GM18502 (cell line): ENCODE results near the gene PHKG2.

ENCODE experiments used
- ATAC-seq: cut with Tn5 transposase; IDR thresholded peaks from one replicate; pipeline ENCODE4 v1.9.1; 2021; ENCODE audit warnings: mild to moderate bottlenecking; ENCODE audit not compliant: unreplicated experiment, poor library complexity

Gene PHKG2

GRCh38 chr16:30786936-30787612 is 38.8 kb downstream of the PHKG2 start, which contains the start of gene ZNF629:
TSS of gene ZNF629 (minus strand) at chr16:30787205. CDS start at chr16:30784482, 2,723 bp downstream.
- ATAC-seq: no peak

DNA sequence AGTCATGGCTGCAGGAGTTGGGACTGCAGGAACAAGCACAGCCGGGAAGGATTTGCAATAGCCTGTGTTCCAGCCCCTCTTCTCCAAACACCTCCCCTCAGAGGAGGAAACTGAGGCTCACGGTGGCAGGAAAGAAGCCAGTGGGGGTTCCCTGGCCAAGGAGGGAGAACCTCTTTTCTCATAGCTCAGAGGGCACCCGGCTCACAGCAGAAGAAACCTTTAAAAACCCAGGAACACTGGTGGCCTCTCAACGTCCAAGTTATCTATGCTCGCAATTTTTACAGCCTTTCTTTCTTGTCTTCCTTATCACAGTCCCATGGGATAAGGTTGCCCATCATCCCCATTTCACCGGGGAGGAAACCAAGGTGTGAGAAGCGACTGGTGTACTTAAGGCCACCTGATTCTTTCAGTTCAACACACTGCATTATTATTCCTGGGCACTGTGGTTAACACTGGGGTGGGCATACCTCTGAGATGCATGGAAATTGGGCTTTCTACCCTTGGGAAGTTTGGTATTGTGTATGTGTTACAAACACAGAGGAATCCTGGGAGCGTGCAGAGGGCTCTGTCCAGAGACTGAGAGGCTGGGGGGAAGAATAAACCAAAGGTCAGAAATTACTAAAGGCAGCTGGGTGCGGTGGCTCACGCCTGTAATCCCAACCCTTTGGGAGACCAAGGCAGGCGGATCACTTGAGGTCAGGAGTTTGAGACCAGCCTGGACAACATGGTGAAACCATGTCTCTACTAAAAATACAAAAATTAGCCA is 39.6 kb downstream of the PHKG2 start:
- no peak for ATAC-seq

DNA sequence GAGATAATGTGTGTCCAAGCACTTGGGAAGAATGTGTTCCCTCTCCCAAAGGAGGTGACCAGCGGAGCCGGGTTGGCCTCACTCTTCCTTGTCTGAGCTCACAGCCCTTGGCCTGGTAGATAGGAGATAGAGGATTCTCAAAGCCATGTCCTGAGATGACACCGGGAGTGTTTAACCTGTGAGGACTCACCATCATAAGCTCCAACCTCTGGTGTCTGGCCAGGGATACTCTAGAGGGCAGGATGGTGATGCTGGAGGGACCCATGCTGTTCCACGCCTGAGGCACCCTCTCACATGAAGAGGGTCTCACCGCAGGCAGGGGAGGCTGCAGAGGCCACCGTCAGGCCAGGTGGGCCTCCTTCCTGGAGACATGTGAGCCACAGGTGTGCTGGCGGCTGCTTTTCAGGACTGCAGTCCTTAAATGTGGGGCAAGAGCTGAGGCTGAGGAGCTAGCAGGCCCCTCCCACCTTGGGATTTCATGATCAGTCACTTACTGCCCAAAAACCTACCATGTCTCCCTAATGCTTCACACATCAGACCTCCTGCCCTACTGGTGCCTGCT is 45.4 kb downstream of the PHKG2 start:
- no peak for ATAC-seq

DNA sequence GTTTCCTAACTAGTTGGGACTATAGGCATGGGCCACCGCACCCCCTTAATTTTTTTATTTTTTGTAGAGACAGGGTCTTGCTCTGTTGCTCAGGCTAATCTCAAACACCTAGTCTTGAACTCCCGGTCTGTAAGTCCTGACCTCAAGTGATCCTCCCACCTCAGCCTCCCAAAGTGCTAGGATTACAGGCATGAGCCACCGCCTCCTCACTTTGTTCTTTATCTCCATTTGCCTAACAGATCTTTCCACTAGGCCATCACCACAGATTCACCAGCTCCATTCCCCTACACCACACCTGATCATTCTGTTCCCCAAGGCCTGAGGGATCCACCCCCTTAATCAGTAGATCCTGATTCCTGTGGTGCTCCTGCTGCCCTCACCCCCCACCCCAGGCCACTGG is 46.4 kb downstream of the PHKG2 start:
- ATAC-seq: no peak

DNA sequence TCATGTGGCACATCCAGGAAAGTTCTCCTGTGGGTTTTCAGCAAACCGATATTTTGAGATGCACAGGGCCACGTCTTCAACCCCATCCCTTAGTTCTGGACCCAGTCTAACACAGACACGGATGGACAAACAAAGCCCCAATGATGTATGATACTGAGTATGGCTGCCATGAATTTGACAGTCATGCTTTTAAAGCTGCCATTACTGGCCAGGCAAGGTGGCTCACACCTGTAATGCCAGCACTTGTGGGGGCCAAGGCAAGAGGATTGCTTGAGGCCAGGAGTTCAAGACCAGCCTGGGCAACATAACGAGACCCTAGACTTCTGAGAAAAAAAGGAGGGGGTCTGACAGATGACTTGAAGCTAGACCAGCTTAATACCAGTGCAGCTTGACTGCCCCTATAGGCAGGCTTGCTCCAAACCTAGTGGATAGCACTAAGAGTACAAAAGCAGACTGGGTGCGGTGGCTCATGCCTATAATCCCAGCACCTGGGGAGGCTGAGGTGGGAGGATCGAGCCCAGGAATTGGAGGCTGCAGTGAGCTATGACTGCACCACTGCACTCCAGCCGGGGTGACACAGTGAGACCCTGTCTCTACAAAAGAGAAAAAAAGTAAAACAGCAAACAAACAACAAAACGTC is 49.6 kb downstream of the PHKG2 start:
- ATAC-seq: no peak
